Measurements from ENCODE around the gene PRSS2.
A peak's percentile ranks its signal among the peaks of the same experiment; 100 is the strongest.
"Not testable (repeated sequence)": the region's sequence is repeated elsewhere in the genome, so short reads cannot be mapped to it uniquely, and the experiment has no call there.

Gene PRSS2

GRCh38 chr7:142733271-142733670 is 37.5 kb upstream of the PRSS2 start:
- Histone ChIP-seq H3K9me2 (replicated peaks; ENCODE audit: control insufficient read depth, low read length) (no peaks in the 10 kb centered on the region), H3K4me1 (ENCODE audit: control insufficient read depth, low read length) (peaks cover 79% of the 10 kb centered on the region), H3K79me2 (ENCODE audit: control insufficient read depth, low read length) (peaks cover 13% of the 10 kb centered on the region), H3K36me3 (ENCODE audit: control insufficient read depth, low read length) (peaks cover 6% of the 10 kb centered on the region; the same call in 1 of the 2 replicates), H3K27me3 (ENCODE audit: control insufficient read depth, low read length) (no peaks in the 10 kb centered on the region), H3F3A (ENCODE audit: control insufficient read depth, insufficient read depth) (peaks cover 10% of the 10 kb centered on the region), H3K9me3 (ENCODE audit: control insufficient read depth, insufficient read depth, low read length) (peaks cover 7% of the 10 kb centered on the region; the same call in 1 of the 2 replicates), H3K4me3 (ENCODE audit: low read length) (peak overlapping the region; percentile 60), H4K20me1 (ENCODE audit: control insufficient read depth, insufficient read depth, low read depth, low read length) (no peaks in the 10 kb centered on the region), H3K27ac (ENCODE audit: low read depth, low read length) (peak overlapping the region; percentile 76), H3K4me2 (ENCODE audit: low read length) (peak overlapping the region; percentile 54)
- TF ChIP-seq EZH2phosphoT487 (IDR thresholded peaks at IDR 0.05; ENCODE audit: borderline replicate concordance, low read length) = no peak

GRCh38 chr7:142739923-142740492 is 30.8 kb upstream of the PRSS2 start:
- Histone ChIP-seq H3K79me2 (ENCODE audit: control insufficient read depth, low read length) (no peaks in the 10 kb centered on the region), H3K4me1 (ENCODE audit: control insufficient read depth, low read length) (peaks cover 71% of the 10 kb centered on the region), H3K36me3 (ENCODE audit: control insufficient read depth, low read length) (no peaks in the 10 kb centered on the region), H3K4me2 (ENCODE audit: low read length) (peak overlapping the region; percentile 67), H4K20me1 (ENCODE audit: control insufficient read depth, insufficient read depth, low read depth, low read length) (no peaks in the 10 kb centered on the region), H3F3A (ENCODE audit: control insufficient read depth, insufficient read depth) (peaks cover 8% of the 10 kb centered on the region), H3K9me2 (replicated peaks; ENCODE audit: control insufficient read depth, low read length) (no peaks in the 10 kb centered on the region), H3K4me3 (ENCODE audit: low read length) (peak overlapping the region; percentile 57), H3K9me3 (ENCODE audit: control insufficient read depth, insufficient read depth, low read length) (no peaks in the 10 kb centered on the region), H3K27ac (ENCODE audit: low read depth, low read length) (peak overlapping the region; percentile 67), H3K27me3 (ENCODE audit: control insufficient read depth, low read length) (no peaks in the 10 kb centered on the region)
- TF ChIP-seq CTCF (IDR thresholded peaks at IDR 0.05; ENCODE audit: low read depth, low read length, poor library complexity, severe bottlenecking) (peak; percentile 65), EZH2phosphoT487 (IDR thresholded peaks at IDR 0.05; ENCODE audit: borderline replicate concordance, low read length) (no peak)

- TF ChIP-seq CTCF (IDR thresholded peaks at IDR 0.05; ENCODE audit: low read depth, low read length, poor library complexity, severe bottlenecking) (no peak), EZH2phosphoT487 (IDR thresholded peaks at IDR 0.05; ENCODE audit: borderline replicate concordance, low read length) (no peak)
- Histone ChIP-seq H3K27me3 (ENCODE audit: control insufficient read depth, low read length) (no peaks in the 10 kb centered on the region), H4K20me1 (ENCODE audit: control insufficient read depth, insufficient read depth, low read depth, low read length) (no peaks in the 10 kb centered on the region), H3K79me2 (ENCODE audit: control insufficient read depth, low read length) (no peaks in the 10 kb centered on the region), H3K9me3 (ENCODE audit: control insufficient read depth, insufficient read depth, low read length) (no peaks in the 10 kb centered on the region), H3K36me3 (ENCODE audit: control insufficient read depth, low read length) (no peaks in the 10 kb centered on the region), H3K4me3 (ENCODE audit: low read length) (peak overlapping the region; percentile 57; the same call in 1 of the 2 replicates), H3K4me2 (ENCODE audit: low read length) (peak overlapping the region; percentile 67), H3F3A (ENCODE audit: control insufficient read depth, insufficient read depth) (peaks cover 6% of the 10 kb centered on the region), H3K9me2 (replicated peaks; ENCODE audit: control insufficient read depth, low read length) (no peaks in the 10 kb centered on the region), H3K4me1 (ENCODE audit: control insufficient read depth, low read length) (peaks cover 63% of the 10 kb centered on the region), H3K27ac (ENCODE audit: low read depth, low read length) (no peak overlapping the region)
Observed at GRCh38 chr7:142740786-142741185, 30.0 kb upstream of the PRSS2 start.

GRCh38 chr7:142741932-142742331 is 28.8 kb upstream of the PRSS2 start:
- not testable (repeated sequence) for H3F3A ChIP-seq (ENCODE audit: control insufficient read depth, insufficient read depth); H3K27me3 ChIP-seq (ENCODE audit: control insufficient read depth, low read length); H3K4me2 ChIP-seq (ENCODE audit: low read length); H3K9me3 ChIP-seq (ENCODE audit: control insufficient read depth, insufficient read depth, low read length); H3K36me3 ChIP-seq (ENCODE audit: control insufficient read depth, low read length); H3K79me2 ChIP-seq (ENCODE audit: control insufficient read depth, low read length); H4K20me1 ChIP-seq (ENCODE audit: control insufficient read depth, insufficient read depth, low read depth, low read length); H3K27ac ChIP-seq (ENCODE audit: low read depth, low read length); H3K4me3 ChIP-seq (ENCODE audit: low read length); H3K9me2 ChIP-seq (replicated peaks; ENCODE audit: control insufficient read depth, low read length)
- H3K4me1 ChIP-seq (ENCODE audit: control insufficient read depth, low read length) = peaks cover 52% of the 10 kb centered on the region
